CD4-positive, alpha-beta T cell (primary cell): Measurements from ENCODE around the gene UBAC2. TPM values are rescaled to one million over a fixed set of nuclear protein-coding genes. Genes with fewer than 3 reads are reported as not detected.
A peak's percentile ranks its signal among the peaks of the same experiment; 100 is the strongest.

Experiments used
- ATAC-seq: fragments of 200-7000 bp; cut with Tn5 transposase; one replicate; pipeline ENCODE4 v1.10.0; 2022; ENCODE audit warnings: mild to moderate bottlenecking; ENCODE audit not compliant: poor library complexity
- CTCF ChIA-PET: fragments of 350-600 bp; sonication (Branson Sonifier 250); formaldehyde crosslinking; loops from one replicate; lab custom pipeline; 2021; ENCODE audit warnings: antibody characterized with exemption, inconsistent platforms; lab: Charles Lee
- POLR2A ChIA-PET: fragments of 350-600 bp; sonication (Branson Sonifier 250); formaldehyde crosslinking; loops from one replicate; lab custom pipeline; 2021; ENCODE audit warnings: antibody characterized with exemption, inconsistent platforms; lab: Charles Lee
- DNase-seq, 14 experiments: peaks; one replicate each; pipeline ENCODE4 v3.0.0-alpha.2; 2013 to 2020; ENCODE audit warnings: mixed read lengths in 2 of 14
- H3K27ac ChIP-seq, 2 donors: one replicate each; pipeline versions ENCODE4 v1.5.1 to v1.7.0; 2013; ENCODE audit warnings: low read length in 2 of 2, low read depth in 1 of 2, mild to moderate bottlenecking in 1 of 2
- H3K27me3 ChIP-seq, 2 experiments: 1 replicate in 1 of 2; 2 replicates in 1 of 2; pipeline versions ENCODE4 v1.6.1 to v1.7.0; 2013; ENCODE audit warnings: low read length in 2 of 2, control low read depth in 1 of 2, mild to moderate bottlenecking in 1 of 2, moderate library complexity in 1 of 2; ENCODE audit not compliant: insufficient read depth in 2 of 2, control insufficient read depth in 1 of 2
- H3K36me3 ChIP-seq: one replicate; pipeline ENCODE4 v1.6.1; 2013; ENCODE audit warnings: low read length, control low read depth; ENCODE audit not compliant: insufficient read depth
- H3K4me1 ChIP-seq: one replicate; pipeline ENCODE4 v1.6.1; 2013; ENCODE audit warnings: low read length, control low read depth; ENCODE audit not compliant: insufficient read depth
- H3K4me3 ChIP-seq: one replicate; pipeline ENCODE4 v1.5.1; 2013; ENCODE audit warnings: mild to moderate bottlenecking, low read length, moderate library complexity
- H3K9me3 ChIP-seq, 2 experiments: 1 replicate in 1 of 2; 2 replicates in 1 of 2; pipeline versions ENCODE4 v1.6.1 to v1.7.0; 2013; ENCODE audit warnings: low read length in 2 of 2, mild to moderate bottlenecking in 2 of 2, control low read depth in 1 of 2, moderate library complexity in 1 of 2; ENCODE audit not compliant: control insufficient read depth in 1 of 2, insufficient read depth in 1 of 2
- H3K27ac Mint-ChIP-seq: one replicate; pipeline ENCODE4 v1.8.0; 2020; ENCODE audit warnings: mixed read lengths
- H3K27me3 Mint-ChIP-seq: one replicate; pipeline ENCODE4 v1.8.0; 2021; ENCODE audit warnings: mixed read lengths
- H3K36me3 Mint-ChIP-seq: one replicate; pipeline ENCODE4 v1.8.0; 2021; ENCODE audit warnings: low read depth, mixed read lengths
- H3K4me1 Mint-ChIP-seq: one replicate; pipeline ENCODE4 v1.8.0; 2021; ENCODE audit warnings: low read depth, mixed read lengths
- H3K4me3 Mint-ChIP-seq: one replicate; pipeline ENCODE4 v1.8.0; 2020; ENCODE audit warnings: mild to moderate bottlenecking, mixed read lengths
- H3K9me3 Mint-ChIP-seq: one replicate; pipeline ENCODE4 v1.8.0; 2020; ENCODE audit warnings: mixed read lengths
- intact Hi-C, 2 experiments: fragments of 100-400 bp; cut with DNase I in 1 of 2; cut with micrococcal nuclease in 1 of 2; formaldehyde crosslinking; loops; one replicate each; pipeline versions ENCODE4 v1.15.1 to v1.9.0; 2023 to 2025; cut with DNase I, micrococcal nuclease
- total RNA-seq, 174 experiments: library from RNA in 2 of 174; stranded (reverse) in 2 of 174; gene quantifications; one replicate each; pipeline ENCODE4 v1.2.3 and lab custom pipeline; 2021 to 2026
- TF ChIP-seq, protein P1 (sequence below): fragments of 200-600 bp; IDR thresholded peaks from one replicate; pipeline ENCODE4 v1.8.0; 2022; ENCODE audit warnings: antibody characterized with exemption, mild to moderate bottlenecking

UBAC2 gene
- total RNA-seq, 2 experiments from 2014 or later: 59.8 to 67.4 TPM

- peak overlapping the region; percentile 79 for H3K27ac Mint-ChIP-seq
- no peaks in the 10 kb centered on the region for H3K9me3 Mint-ChIP-seq
- peaks cover 42% of the 10 kb centered on the region for H3K4me1 ChIP-seq
- H3K4me3 ChIP-seq: peak overlapping the region; percentile 83
- DNase-seq (peak in 1 of 14 experiments; percentile 51), ATAC-seq (no peak)
- H3K27me3 Mint-ChIP-seq: no peaks in the 10 kb centered on the region
- ChIA-PET POLR2A (interaction anchor here (1.0 to 13.9 kb wide), 15 partner anchors 8 to 101 kb away, joined by 4 to 220 read pairs (median 11); no protein-coding TSS in a partner anchor), CTCF (interaction anchor here (0.7 to 6.4 kb wide), 8 partner anchors 21 to 136 kb away, joined by 3 to 44 read pairs (median 3); no protein-coding TSS in a partner anchor)
- TF ChIP-seq, protein P1, sequence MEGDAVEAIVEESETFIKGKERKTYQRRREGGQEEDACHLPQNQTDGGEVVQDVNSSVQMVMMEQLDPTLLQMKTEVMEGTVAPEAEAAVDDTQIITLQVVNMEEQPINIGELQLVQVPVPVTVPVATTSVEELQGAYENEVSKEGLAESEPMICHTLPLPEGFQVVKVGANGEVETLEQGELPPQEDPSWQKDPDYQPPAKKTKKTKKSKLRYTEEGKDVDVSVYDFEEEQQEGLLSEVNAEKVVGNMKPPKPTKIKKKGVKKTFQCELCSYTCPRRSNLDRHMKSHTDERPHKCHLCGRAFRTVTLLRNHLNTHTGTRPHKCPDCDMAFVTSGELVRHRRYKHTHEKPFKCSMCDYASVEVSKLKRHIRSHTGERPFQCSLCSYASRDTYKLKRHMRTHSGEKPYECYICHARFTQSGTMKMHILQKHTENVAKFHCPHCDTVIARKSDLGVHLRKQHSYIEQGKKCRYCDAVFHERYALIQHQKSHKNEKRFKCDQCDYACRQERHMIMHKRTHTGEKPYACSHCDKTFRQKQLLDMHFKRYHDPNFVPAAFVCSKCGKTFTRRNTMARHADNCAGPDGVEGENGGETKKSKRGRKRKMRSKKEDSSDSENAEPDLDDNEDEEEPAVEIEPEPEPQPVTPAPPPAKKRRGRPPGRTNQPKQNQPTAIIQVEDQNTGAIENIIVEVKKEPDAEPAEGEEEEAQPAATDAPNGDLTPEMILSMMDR: no peak
- H3K36me3 Mint-ChIP-seq: peaks cover 88% of the 10 kb centered on the region
- no peaks in the 10 kb centered on the region for H3K9me3 ChIP-seq
- intact Hi-C loops: no loop called here
- no peaks in the 10 kb centered on the region for H3K27me3 ChIP-seq
- H3K4me1 Mint-ChIP-seq: peaks cover 80% of the 10 kb centered on the region
- H3K36me3 ChIP-seq: peaks cover 62% of the 10 kb centered on the region
- H3K4me3 Mint-ChIP-seq: peak overlapping the region; percentile 80
- H3K27ac ChIP-seq: peak overlapping the region; percentile 68 to 74
These were observed 100.6 kb downstream of the UBAC2 start for GRCh38 chr13:99301056-99301838.

DNA sequence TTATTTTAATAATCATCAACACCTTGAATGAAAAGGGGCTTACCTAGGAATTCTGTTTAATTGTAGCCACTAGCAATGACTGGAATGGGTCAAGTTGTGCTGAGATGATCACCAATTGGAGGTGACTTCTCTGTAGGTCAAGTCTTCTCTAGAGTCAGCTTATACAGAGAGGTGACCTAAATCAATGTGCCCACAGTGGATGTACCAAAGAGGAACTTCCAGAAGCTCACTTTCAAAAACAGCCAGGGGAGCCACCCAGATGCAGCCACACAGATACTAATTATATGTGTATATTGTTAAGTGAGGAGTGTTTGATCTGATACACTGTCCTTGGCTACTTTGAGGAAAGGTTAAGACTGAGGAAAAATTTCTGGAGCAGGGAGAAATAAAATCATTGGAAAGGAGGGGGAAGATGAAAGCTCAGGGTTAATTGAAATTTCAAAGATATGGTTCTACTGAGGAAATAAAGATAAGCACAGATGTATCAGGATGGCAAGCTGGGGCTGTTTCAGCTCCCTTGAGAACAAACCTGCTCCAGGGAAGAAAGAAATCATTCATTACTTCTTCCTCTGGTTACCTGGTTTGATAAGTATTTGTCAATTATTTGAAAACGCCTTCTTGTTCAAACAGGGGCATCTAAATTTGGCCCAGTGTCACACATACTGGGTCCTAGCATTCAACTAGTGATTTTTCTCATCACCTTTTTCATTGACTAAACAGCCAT, 101.4 kb downstream of the UBAC2 start:
- Histone ChIP-seq H3K4me3 (peak overlapping the region; percentile 83), H3K36me3 (peaks cover 62% of the 10 kb centered on the region), H3K27ac (peak overlapping the region; percentile 68 to 74), H3K4me1 (peaks cover 42% of the 10 kb centered on the region), H3K9me3 (no peaks in the 10 kb centered on the region), H3K27me3 (no peaks in the 10 kb centered on the region)
- Mint-ChIP-seq H3K9me3 (no peaks in the 10 kb centered on the region), H3K36me3 (peaks cover 90% of the 10 kb centered on the region), H3K4me3 (peak overlapping the region; percentile 97), H3K27ac (peak overlapping the region; percentile 89), H3K27me3 (no peaks in the 10 kb centered on the region), H3K4me1 (peaks cover 72% of the 10 kb centered on the region)
- ChIA-PET CTCF (interaction anchor here (0.7 to 6.4 kb wide), 8 partner anchors 31 to 135 kb away, joined by 3 to 44 read pairs (median 3); no protein-coding TSS in a partner anchor), POLR2A (interaction anchor here (0.9 to 13.9 kb wide), 20 partner anchors 8 to 120 kb away, joined by 3 to 220 read pairs (median 8); partner anchors contain the start of gene GPR18)
- TF ChIP-seq, protein P1: no peak
- intact Hi-C loops: no loop called here
- no peak for DNase-seq
- no peak for ATAC-seq
